Urinary bladder (tissue), 4 donors: ENCODE data around the gene USF3. TPM values are rescaled to one million over a fixed set of nuclear protein-coding genes. Genes with fewer than 3 reads are reported as not detected.

Source experiments
- DNase-seq: peaks from one replicate; pipeline ENCODE4 v3.0.0-alpha.2; 2015; ENCODE audit errors: extremely low spot score
- H3K27ac ChIP-seq: one replicate; pipeline ENCODE4 v1.5.1; 2013; ENCODE audit warnings: low read depth, mild to moderate bottlenecking, moderate library complexity
- H3K36me3 ChIP-seq: one replicate; pipeline ENCODE4 v1.6.1; 2013; ENCODE audit warnings: mild to moderate bottlenecking, moderate library complexity; ENCODE audit not compliant: insufficient read depth
- H3K4me1 ChIP-seq: one replicate; pipeline ENCODE4 v1.6.1; 2013; ENCODE audit warnings: mild to moderate bottlenecking, moderate library complexity; ENCODE audit not compliant: insufficient read depth
- H3K4me3 ChIP-seq: one replicate; pipeline ENCODE4 v1.5.1; 2013; ENCODE audit warnings: low read depth, low read length
- WGBS: extraction: QIAGEN DNeasy Blood & Tissue Kit; methylation state at CpG from one replicate; pipeline ENCODE4 v1.1.7; 2013; 5-methylcytosine and 5-hydroxymethylcytosine counted together
- polyA plus RNA-seq: library from polyadenylated mRNA; stranded (reverse); fragments of 200-250 nt; gene quantifications from one replicate; pipeline ENCODE4 v1.2.3, GENCODE V29; 2013
- total RNA-seq: library from RNA; depleted of rRNA; stranded (reverse); fragments of >200 nt; gene quantifications from one replicate; pipeline ENCODE4 v1.2.3, GENCODE V29; 2014
- donor health status: healthy with polysubstance abuse.
- donor health status: healthy.

The USF3 gene
- total and polyA plus RNA-seq, 2 donors: 5.3 to 15.1 TPM

- H3K27ac ChIP-seq: no peak overlapping the region
- DNase-seq: no peak
- H3K4me1 ChIP-seq: no peaks in the 10 kb centered on the region
- no peaks in the 10 kb centered on the region for H3K36me3 ChIP-seq
- H3K4me3 ChIP-seq: no peak overlapping the region
- WGBS: 49% methylated on average over 16 of the region's 16 CpGs
Measured at GRCh38 chr3:113629584-113630421, 66.6 kb downstream of the USF3 start.

GRCh38 chr3:113628788-113629187, 67.7 kb downstream of the USF3 start:
- Histone ChIP-seq H3K36me3 (no peaks in the 10 kb centered on the region), H3K4me3 (no peak overlapping the region), H3K27ac (no peak overlapping the region), H3K4me1 (no peaks in the 10 kb centered on the region)
- WGBS: 93% methylated on average over 6 of the region's 6 CpGs
- no peak for DNase-seq

GRCh38 chr3:113628316-113628715, 68.1 kb downstream of the USF3 start:
- no peaks in the 10 kb centered on the region for H3K36me3 ChIP-seq
- no peak overlapping the region for H3K4me3 ChIP-seq
- WGBS: 93% methylated on average over 2 of the region's 2 CpGs
- H3K27ac ChIP-seq: no peak overlapping the region
- no peaks in the 10 kb centered on the region for H3K4me1 ChIP-seq
- no peak for DNase-seq

GRCh38 chr3:113626503-113627371, 69.7 kb downstream of the USF3 start:
- WGBS: 25% methylated on average over 10 of the region's 10 CpGs
- Histone ChIP-seq H3K36me3 (no peaks in the 10 kb centered on the region), H3K4me3 (no peak overlapping the region), H3K27ac (no peak overlapping the region), H3K4me1 (no peaks in the 10 kb centered on the region)
- DNase-seq: no peak

- WGBS: 75% methylated on average over 12 of the region's 12 CpGs
- no peak overlapping the region for H3K4me3 ChIP-seq
- DNase-seq: no peak
Measured at GRCh38 chr3:113625834-113626233, 70.6 kb downstream of the USF3 start.

GRCh38 chr3:113623811-113624210, 72.6 kb downstream of the USF3 start:
- WGBS: 73% methylated on average over 7 of the region's 7 CpGs
- no peaks in the 10 kb centered on the region for H3K4me1 ChIP-seq
- no peaks in the 10 kb centered on the region for H3K36me3 ChIP-seq
- no peak for DNase-seq
- no peak overlapping the region for H3K27ac ChIP-seq
- no peak overlapping the region for H3K4me3 ChIP-seq

More at GRCh38 chr3:113625834-113626233, 70.6 kb downstream of the USF3 start:
- Histone ChIP-seq H3K27ac (no peak overlapping the region), H3K36me3 (no peaks in the 10 kb centered on the region), H3K4me1 (no peaks in the 10 kb centered on the region)

GRCh38 chr3:113623324-113623723, 73.1 kb downstream of the USF3 start:
- DNase-seq: no peak
- 30% methylated on average over 19 of the region's 19 CpGs for WGBS
- Histone ChIP-seq H3K4me3 (no peak overlapping the region), H3K36me3 (no peaks in the 10 kb centered on the region), H3K4me1 (no peaks in the 10 kb centered on the region), H3K27ac (no peak overlapping the region)

GRCh38 chr3:113620091-113620490, 76.4 kb downstream of the USF3 start:
- no peak overlapping the region for H3K4me3 ChIP-seq
- no peak for DNase-seq

GRCh38 chr3:113617726-113618125, 78.7 kb downstream of the USF3 start:
- Histone ChIP-seq H3K27ac (no peak overlapping the region), H3K4me3 (no peak overlapping the region), H3K4me1 (no peaks in the 10 kb centered on the region), H3K36me3 (no peaks in the 10 kb centered on the region)
- no peak for DNase-seq
- WGBS: 78% methylated on average over 2 of the region's 2 CpGs

More at GRCh38 chr3:113620091-113620490, 76.4 kb downstream of the USF3 start:
- Histone ChIP-seq H3K4me1 (no peaks in the 10 kb centered on the region), H3K27ac (no peak overlapping the region), H3K36me3 (no peaks in the 10 kb centered on the region)

- H3K4me3 ChIP-seq: no peak overlapping the region
- 51% methylated on average over 4 of the region's 4 CpGs for WGBS
- H3K4me1 ChIP-seq: no peaks in the 10 kb centered on the region
- H3K27ac ChIP-seq: no peak overlapping the region
- H3K36me3 ChIP-seq: no peaks in the 10 kb centered on the region
- no peak for DNase-seq
Measured at GRCh38 chr3:113615976-113616375, 80.5 kb downstream of the USF3 start.

GRCh38 chr3:113614402-113614801, 82.0 kb downstream of the USF3 start:
- WGBS: 54% methylated on average over 5 of the region's 5 CpGs
- Histone ChIP-seq H3K4me1 (no peaks in the 10 kb centered on the region), H3K4me3 (no peak overlapping the region), H3K36me3 (no peaks in the 10 kb centered on the region), H3K27ac (no peak overlapping the region)
- no peak for DNase-seq

- DNase-seq: no peak
- H3K4me3 ChIP-seq: no peak overlapping the region
- peaks cover 2% of the 10 kb centered on the region for H3K4me1 ChIP-seq
- 80% methylated on average over 5 of the region's 5 CpGs for WGBS
- no peak overlapping the region for H3K27ac ChIP-seq
- H3K36me3 ChIP-seq: no peaks in the 10 kb centered on the region
Measured at GRCh38 chr3:113607219-113607596, 89.2 kb downstream of the USF3 start.

GRCh38 chr3:113606539-113607218, 89.8 kb downstream of the USF3 start:
- no peak for DNase-seq
- Histone ChIP-seq H3K27ac (no peak overlapping the region), H3K36me3 (no peaks in the 10 kb centered on the region), H3K4me3 (no peak overlapping the region), H3K4me1 (peaks cover 2% of the 10 kb centered on the region)
- 45% methylated on average over 8 of the region's 8 CpGs for WGBS
